Urinary bladder (tissue), 4 donors: ENCODE results near the gene FBXO8. TPM values are rescaled to one million over a fixed set of nuclear protein-coding genes. Genes with fewer than 3 reads are reported as not detected.
A peak's percentile ranks its signal among the peaks of the same experiment; 100 is the strongest.
"Not testable (repeated sequence)": the region's sequence is repeated elsewhere in the genome, so short reads cannot be mapped to it uniquely, and the experiment has no call there.

ENCODE experiments used
- DNase-seq: peaks from one replicate; pipeline ENCODE4 v3.0.0-alpha.2; 2015; ENCODE audit errors: extremely low spot score
- H3K27ac ChIP-seq: one replicate; pipeline ENCODE4 v1.5.1; 2013; ENCODE audit warnings: low read depth, mild to moderate bottlenecking, moderate library complexity
- H3K36me3 ChIP-seq: one replicate; pipeline ENCODE4 v1.6.1; 2013; ENCODE audit warnings: mild to moderate bottlenecking, moderate library complexity; ENCODE audit not compliant: insufficient read depth
- H3K4me1 ChIP-seq: one replicate; pipeline ENCODE4 v1.6.1; 2013; ENCODE audit warnings: mild to moderate bottlenecking, moderate library complexity; ENCODE audit not compliant: insufficient read depth
- H3K4me3 ChIP-seq: one replicate; pipeline ENCODE4 v1.5.1; 2013; ENCODE audit warnings: low read depth, low read length
- WGBS: extraction: QIAGEN DNeasy Blood & Tissue Kit; methylation state at CpG from one replicate; pipeline ENCODE4 v1.1.7; 2013; 5-methylcytosine and 5-hydroxymethylcytosine counted together
- polyA plus RNA-seq: library from polyadenylated mRNA; stranded (reverse); fragments of 200-250 nt; gene quantifications from one replicate; pipeline ENCODE4 v1.2.3, GENCODE V29; 2013
- total RNA-seq: library from RNA; depleted of rRNA; stranded (reverse); fragments of >200 nt; gene quantifications from one replicate; pipeline ENCODE4 v1.2.3, GENCODE V29; 2014
- donor health status: healthy with polysubstance abuse.
- donor health status: healthy.

Gene FBXO8
- total and polyA plus RNA-seq, 2 donors, result 33.6 to 69.4 TPM

DNA sequence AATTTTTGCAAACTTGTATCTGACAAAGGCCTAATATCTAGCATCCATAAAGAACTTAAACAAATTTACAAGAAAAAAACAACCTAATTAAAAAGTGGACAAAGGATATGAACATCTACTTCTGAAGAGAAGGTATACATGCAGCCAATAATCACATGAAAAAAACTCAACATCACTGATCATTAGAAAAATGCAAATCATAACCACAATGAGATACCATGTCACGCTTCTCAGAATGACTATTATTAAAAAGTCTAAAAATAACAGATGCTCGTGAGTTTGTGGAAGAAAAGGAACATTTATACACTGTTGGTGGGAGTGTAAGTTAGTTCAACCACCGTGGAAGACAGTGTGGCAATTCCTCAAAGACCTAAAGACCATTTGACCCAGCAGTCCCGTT is 24.2 kb upstream of the FBXO8 start:
- 85% methylated on average over 4 of the region's 4 CpGs for WGBS
- H3K36me3 ChIP-seq, result peaks cover 2% of the 10 kb centered on the region
- no peak for DNase-seq
- H3K4me1 ChIP-seq, result no peaks in the 10 kb centered on the region
- H3K4me3 ChIP-seq, result no peak overlapping the region
- no peak overlapping the region for H3K27ac ChIP-seq

DNA sequence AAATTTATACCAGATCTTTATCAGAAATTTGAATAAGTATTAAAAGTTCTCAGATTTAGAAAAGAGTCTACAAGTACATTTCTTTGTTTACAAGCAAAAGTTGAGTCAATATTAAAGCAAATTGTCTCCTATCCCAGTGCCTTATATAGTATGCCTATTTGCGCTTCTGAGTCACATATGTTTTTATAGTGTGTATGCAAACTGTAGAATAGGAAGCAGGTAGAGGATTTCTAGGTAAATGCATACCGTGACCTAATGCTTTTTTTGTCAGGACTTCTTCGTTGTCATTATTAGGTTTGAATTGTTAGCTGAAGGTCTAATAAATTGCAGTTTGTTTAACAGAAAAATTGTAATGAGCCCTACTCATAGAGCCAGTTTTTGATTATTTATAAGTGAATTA is 22.5 kb upstream of the FBXO8 start:
- Histone ChIP-seq H3K4me3 (no peak overlapping the region), H3K4me1 (no peaks in the 10 kb centered on the region), H3K36me3 (peaks cover 2% of the 10 kb centered on the region), H3K27ac (no peak overlapping the region)
- DNase-seq, result no peak
- 96% methylated on average over 3 of the region's 3 CpGs for WGBS

DNA sequence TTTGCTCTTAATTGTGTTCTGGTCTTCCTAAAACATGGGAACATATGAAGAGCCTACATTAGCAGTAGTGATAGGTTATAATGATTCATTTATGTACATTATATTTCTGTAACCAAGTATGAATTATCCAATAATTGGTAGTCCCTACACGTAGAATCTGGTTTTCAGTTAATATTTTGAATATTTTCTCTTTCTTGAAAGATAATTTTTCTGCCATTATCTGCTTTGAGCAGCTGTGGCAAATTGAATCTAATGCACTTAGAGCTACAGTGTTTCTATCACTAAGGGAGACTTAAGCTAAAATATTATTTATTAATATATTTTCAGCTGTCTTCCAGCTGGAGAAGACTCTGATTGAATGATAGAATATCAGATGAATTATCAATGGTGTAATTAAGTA is 21.2 kb upstream of the FBXO8 start:
- Histone ChIP-seq H3K27ac (no peak overlapping the region), H3K4me1 (no peaks in the 10 kb centered on the region), H3K36me3 (peaks cover 2% of the 10 kb centered on the region), H3K4me3 (no peak overlapping the region)
- no peak for DNase-seq
- WGBS, result 94% methylated on average over 1 of the region's 1 CpG

DNA sequence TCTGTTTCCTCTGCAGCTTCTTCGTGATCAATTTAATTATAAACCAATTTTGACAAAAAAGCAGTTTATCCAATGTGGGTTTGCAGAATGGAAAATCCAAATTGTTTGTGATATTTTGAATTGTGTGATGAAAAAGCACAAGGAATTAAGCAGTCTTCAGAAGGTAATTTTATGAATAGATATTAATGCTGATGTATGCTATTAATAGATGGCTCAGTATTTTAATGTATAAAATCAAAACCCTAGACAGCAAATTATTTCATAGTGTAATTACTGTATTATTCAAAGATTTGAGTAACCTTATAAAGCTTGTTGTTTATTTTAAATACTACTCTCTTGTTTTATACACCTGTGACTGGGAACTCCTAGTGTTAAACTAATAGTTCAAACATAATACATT is 20.2 kb upstream of the FBXO8 start:
- no peak for DNase-seq
- no peaks in the 10 kb centered on the region for H3K4me1 ChIP-seq
- 96% methylated on average over 1 of the region's 1 CpG for WGBS
- no peak overlapping the region for H3K4me3 ChIP-seq
- H3K36me3 ChIP-seq, result peaks cover 2% of the 10 kb centered on the region
- no peak overlapping the region for H3K27ac ChIP-seq

DNA sequence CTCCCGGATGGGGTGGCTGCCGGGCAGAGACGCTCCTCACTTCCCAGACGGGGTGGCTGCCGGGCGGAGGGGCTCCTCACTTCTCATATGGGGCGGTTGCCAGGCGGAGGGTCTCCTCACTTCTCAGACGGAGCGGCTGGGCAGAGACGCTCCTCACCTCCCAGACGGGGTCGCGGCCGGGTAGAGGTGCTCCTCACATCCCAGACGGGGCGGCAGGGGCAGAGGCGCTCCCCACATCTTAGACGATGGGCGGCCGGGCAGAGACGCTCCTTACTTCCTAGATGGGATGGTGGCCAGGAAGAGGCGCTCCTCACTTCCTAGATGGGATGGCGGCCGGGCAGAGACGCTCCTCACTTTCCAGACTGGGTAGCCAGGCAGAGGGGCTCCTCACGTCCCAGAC is 11.7 kb upstream of the FBXO8 start:
- H3K4me1 ChIP-seq, H3K36me3 ChIP-seq, H3K4me3 ChIP-seq, DNase-seq, H3K27ac ChIP-seq: not testable (repeated sequence)
- WGBS, result 99% methylated on average over 24 of the region's 27 CpGs

GRCh38 chr4:174294641-174295040 is 11.2 kb upstream of the FBXO8 start:
- not testable (repeated sequence) for H3K36me3 ChIP-seq, H3K27ac ChIP-seq, H3K4me3 ChIP-seq, H3K4me1 ChIP-seq, DNase-seq
- WGBS, result 95% methylated on average over 30 of the region's 30 CpGs

- Histone ChIP-seq H3K4me1 (no peaks in the 10 kb centered on the region), H3K27ac (no peak overlapping the region), H3K36me3 (no peaks in the 10 kb centered on the region), H3K4me3 (no peak overlapping the region)
- no peak for DNase-seq
- 99% methylated on average over 2 of the region's 2 CpGs for WGBS
These were observed 9.0 kb upstream of the FBXO8 start for GRCh38 chr4:174292473-174292872.

DNA sequence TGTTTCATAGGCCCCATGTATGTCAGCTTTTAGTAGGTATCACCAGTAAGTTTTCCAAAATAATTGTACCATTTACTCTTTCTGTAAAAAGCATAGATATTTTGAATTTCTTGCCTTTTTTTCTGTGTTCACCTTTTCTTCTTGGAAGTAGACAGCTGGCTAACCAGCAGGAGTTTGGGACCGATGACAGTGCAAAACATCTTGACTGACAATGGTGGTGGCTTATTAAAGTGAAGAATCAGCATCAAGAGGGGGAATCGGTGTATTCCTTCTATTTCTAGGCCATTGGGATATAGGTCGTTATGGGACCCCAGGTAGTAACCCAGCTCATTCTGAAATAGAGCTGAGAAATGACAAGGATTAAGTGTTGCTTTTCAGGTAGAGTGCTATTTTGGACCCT is 3.4 kb upstream of the FBXO8 start:
- no peak for DNase-seq
- H3K27ac ChIP-seq, result no peak overlapping the region
- H3K4me3 ChIP-seq, result no peak overlapping the region
- WGBS, result 95% methylated on average over 3 of the region's 3 CpGs
- H3K36me3 ChIP-seq, result no peaks in the 10 kb centered on the region
- H3K4me1 ChIP-seq, result no peaks in the 10 kb centered on the region

DNA sequence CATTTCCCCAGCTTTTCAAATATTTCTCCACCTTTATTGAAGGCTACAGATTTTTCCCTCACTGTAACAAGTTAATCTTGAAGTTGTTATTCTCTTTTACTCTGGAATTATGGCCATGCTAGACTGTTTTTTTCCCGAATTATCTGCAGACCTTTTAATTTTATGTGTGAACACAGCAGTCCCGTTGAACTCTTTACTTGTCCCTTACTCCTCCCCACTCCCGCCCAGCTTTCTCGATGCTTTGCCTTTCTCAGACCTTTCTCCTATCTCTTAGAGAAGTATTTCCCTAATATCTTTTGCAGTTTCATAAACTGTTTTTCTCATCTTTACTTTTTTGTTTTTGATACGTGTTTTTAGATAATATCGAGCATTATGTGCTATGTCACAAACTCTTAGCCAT is 1.0 kb upstream of the FBXO8 start:
- Histone ChIP-seq H3K36me3 (no peaks in the 10 kb centered on the region), H3K27ac (no peak overlapping the region), H3K4me1 (no peaks in the 10 kb centered on the region), H3K4me3 (peak overlapping the region; percentile 84)
- 8% methylated on average over 6 of the region's 6 CpGs for WGBS
- DNase-seq, result no peak

- WGBS, result 1% methylated on average over 22 of the region's 22 CpGs
- peak overlapping the region; percentile 84 for H3K4me3 ChIP-seq
- no peaks in the 10 kb centered on the region for H3K36me3 ChIP-seq
- H3K27ac ChIP-seq, result peak overlapping the region; percentile 98
- DNase-seq, result peak; percentile 85
- no peaks in the 10 kb centered on the region for H3K4me1 ChIP-seq
These were observed 496 bp downstream of the FBXO8 start for GRCh38 chr4:174282836-174283506.

DNA sequence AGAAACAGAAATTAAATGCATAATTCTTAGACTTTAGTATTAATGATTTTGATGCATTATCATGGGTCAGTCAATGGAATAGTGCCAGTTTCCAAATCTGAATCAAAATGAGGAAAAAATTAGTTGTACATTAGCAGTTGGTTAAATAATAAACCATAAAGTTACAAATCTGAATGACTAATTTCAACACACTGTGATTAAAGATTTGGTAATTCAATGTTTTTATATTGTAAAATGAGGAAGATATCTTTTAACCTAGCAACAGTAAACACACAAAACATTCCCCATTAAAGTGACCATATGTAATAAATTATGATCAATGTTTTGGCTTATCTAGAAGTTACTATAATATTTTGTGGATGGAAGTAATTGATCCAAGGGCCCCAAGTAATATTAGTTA is 1.6 kb downstream of the FBXO8 start:
- no peaks in the 10 kb centered on the region for H3K4me1 ChIP-seq
- H3K36me3 ChIP-seq, result no peaks in the 10 kb centered on the region
- H3K27ac ChIP-seq, result no peak overlapping the region
- no peak for DNase-seq
- no peak overlapping the region for H3K4me3 ChIP-seq

GRCh38 chr4:174281182-174281737 is 2.2 kb downstream of the FBXO8 start:
- 82% methylated on average over 5 of the region's 5 CpGs for WGBS
- H3K27ac ChIP-seq, result no peak overlapping the region
- no peaks in the 10 kb centered on the region for H3K36me3 ChIP-seq
- no peak for DNase-seq
- H3K4me3 ChIP-seq, result no peak overlapping the region
- no peaks in the 10 kb centered on the region for H3K4me1 ChIP-seq

DNA sequence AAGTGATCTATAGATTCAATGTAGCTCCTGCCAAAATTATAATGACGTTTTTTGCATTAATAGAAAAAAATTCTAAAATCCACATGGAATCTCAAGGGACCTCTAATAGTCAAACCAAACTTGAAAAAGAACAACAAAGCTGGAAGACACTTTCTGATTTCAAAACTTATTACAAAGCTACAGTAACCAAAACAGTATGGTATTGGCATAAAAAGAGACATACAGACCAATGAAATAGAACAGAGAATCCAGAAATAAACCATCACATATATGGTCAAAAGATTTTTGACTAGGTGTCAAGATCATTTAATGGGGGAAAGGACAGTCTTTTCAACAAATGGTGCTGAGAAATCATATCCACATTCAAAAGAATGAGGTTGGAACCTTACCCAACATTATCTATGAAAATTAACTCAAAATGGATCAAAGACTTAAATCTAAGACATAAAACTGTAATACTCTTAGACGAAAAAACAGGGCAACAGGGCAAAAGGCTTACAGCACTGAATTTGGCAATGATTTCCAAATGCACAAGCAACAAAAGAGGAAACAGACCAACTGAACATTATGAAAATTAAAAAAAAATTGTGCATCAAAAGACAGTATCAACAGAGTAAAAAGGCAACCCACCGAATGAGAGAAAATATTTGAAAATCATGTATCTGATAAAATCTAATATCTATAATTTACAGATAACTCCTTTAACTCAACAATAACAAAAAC is 3.9 kb downstream of the FBXO8 start:
- Histone ChIP-seq H3K4me1 (no peaks in the 10 kb centered on the region), H3K36me3 (no peaks in the 10 kb centered on the region), H3K27ac (no peak overlapping the region), H3K4me3 (no peak overlapping the region)
- DNase-seq, result no peak
- 87% methylated on average over 3 of the region's 3 CpGs for WGBS

DNA sequence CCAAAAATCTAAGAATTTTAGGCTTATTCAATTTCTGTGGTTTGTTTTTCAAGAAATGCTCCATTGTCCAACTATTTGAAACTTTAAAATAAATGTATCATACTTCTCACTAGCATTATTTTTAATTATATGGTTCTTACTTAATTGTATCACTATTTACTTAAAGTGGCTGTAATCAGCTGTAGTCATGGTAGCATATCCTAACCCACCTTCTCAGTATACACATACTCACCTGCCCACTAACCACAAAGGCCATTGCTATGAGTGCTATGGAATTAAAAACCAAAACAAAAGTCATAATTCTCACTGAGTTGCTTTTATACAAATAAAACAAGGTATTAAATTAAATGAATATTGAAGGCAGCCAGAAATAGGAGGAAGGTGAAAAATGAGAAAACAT is 5.0 kb downstream of the FBXO8 start:
- Histone ChIP-seq H3K27ac (no peak overlapping the region), H3K36me3 (no peaks in the 10 kb centered on the region), H3K4me1 (no peaks in the 10 kb centered on the region), H3K4me3 (no peak overlapping the region)
- DNase-seq, result no peak
